Muscle of back (tissue), 11 donors: ENCODE results near the gene CPT1A. TPM values are rescaled to one million over a fixed set of nuclear protein-coding genes. Genes with fewer than 3 reads are reported as not detected.

ENCODE experiments used
- DNase-seq, 3 donors: peaks; one replicate each; pipeline versions ENCODE4 v3.0.0 to v3.0.0-alpha.2; 2013
- polyA plus RNA-seq, 10 donors: library from polyadenylated mRNA; unstranded; fragments of 120-200 nt; gene quantifications; one replicate each; pipeline ENCODE4 v1.2.1, GENCODE V29; 2013; ENCODE audit not compliant: insufficient read length in 10 of 10

CPT1A gene
- polyA plus RNA-seq, 10 donors: 10.1 to 13.7 (median 11.8) TPM

DNA sequence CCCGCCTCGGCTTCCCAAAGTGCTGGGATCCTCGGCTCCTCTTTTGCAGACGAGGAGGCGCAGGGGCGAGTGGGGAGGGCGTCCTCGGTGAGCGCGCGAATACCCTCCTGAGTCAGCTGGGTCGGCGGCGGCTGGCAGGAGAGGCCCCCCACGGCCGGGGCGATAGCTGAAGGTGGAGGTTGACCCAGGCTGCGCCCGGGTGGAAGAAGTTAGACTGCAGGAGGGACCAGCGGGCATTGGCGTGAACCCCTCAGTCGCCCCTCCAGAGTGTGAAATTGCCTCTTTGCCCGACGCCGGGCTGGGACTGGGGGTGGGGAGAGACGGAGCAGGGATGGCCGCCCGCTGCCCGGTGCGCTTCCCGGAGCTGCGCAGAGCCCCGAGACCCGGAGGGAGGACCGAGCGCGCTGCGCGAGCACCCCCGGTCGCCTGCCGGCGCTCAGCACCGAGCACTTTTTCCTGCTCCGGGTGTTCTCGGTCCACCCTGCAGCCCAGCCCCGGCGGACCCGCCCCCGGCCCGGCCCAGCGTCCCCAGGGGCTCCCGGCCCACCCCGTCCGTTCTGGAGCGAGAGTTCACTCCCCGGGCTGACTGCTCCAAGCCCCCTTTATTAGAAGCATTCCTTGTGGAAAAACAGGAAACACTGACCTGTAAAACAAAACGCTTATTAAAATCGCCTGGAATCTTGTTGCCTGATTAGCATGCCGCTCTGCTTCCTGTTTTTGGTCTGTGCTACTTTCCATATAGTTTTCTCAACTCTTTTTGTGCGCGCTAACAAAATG, 13.7 kb upstream of the CPT1A start:
- peak in 1 of 3 donors; percentile 75 for DNase-seq

DNA sequence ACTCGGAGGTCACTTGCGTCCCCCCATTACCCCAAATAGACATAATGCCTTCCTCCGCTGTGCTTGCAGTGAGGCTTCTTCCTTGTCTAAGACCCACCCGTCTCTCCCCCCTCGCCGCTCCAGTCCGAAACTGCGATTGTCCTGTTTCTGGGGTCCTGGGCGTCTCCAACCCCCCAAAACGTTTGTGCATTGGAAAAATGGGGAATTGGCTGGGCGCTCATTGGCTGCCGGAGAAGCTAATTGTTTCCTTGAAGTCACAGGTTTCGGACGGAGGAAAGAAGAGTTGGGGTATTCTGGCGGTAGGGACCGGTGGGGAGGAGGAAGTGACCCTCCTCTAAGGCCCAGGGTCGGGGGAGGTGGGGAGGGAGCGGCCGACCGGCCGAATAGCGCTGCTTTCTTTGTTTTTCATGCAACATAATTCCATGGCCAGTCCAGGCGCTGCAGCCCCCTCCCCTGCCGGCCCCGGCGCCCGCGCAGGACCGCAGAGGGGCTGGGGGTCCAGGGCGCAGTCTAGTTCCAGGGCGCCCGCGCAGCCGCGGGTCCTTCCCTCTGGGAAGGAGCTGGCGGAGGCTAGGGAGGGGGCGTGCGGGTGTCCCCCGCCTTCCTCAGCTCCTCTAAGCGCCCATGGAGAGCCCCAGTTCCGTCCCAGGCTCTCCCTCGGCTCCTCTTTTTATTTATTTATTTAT, 12.7 kb upstream of the CPT1A start:
- DNase-seq: no peak

DNA sequence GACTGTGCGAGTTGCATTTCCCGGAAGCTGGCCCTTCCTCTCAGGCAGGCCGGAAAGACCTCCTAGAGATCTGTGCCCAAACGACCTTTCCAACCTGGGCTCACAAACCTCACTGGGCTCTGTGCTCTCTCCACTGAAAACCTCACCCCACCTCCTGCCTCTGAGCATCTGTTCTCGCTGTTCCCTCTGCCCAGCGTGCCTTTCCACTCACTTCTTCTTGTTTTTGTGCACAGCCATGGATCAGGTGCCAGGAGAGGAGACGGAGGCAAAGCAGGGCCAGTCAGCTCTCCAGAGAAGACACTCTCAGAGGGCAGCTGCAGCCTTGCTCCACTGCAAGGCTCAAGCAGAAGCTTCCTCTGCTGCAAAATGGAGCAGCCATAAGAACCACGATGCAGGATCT, 10.9 kb upstream of the CPT1A start:
- no peak for DNase-seq

DNA sequence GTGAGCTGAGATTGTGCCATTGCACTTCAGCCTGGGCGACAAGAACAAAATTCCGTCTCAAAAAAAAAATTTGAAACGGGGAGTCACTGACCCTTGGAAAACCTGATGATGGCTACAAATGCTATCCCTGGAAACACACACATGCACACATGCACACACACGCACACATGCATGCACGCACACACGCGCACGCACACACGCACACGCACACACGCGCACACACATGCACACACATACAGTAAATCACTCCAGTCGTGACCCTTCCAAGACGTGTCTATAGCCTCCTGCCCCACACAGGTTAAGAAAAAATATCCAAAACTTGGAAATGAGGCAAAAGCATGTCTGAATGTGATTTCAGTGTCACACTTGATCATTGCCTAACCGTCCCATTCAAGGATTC, 6.7 kb upstream of the CPT1A start:
- DNase-seq: no peak

DNA sequence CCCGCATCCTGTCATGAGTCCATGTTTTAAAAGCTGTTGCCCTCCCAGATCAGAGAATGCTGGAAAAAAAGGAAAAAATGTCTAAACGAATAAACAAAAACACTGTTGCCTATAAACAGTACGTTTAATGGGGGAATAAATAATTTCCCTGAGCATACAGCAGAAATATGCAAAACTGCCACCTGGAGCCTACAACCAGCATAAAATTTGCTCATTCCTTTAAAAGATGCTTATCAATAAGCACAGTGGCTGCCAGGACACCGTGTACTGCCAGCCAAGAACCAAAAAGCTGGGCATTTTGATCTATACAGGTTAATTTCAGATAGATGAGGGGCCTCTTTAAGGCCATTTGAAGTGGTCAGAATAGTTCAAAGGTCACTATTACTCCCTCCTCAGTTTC, 5.7 kb upstream of the CPT1A start:
- DNase-seq: no peak

DNA sequence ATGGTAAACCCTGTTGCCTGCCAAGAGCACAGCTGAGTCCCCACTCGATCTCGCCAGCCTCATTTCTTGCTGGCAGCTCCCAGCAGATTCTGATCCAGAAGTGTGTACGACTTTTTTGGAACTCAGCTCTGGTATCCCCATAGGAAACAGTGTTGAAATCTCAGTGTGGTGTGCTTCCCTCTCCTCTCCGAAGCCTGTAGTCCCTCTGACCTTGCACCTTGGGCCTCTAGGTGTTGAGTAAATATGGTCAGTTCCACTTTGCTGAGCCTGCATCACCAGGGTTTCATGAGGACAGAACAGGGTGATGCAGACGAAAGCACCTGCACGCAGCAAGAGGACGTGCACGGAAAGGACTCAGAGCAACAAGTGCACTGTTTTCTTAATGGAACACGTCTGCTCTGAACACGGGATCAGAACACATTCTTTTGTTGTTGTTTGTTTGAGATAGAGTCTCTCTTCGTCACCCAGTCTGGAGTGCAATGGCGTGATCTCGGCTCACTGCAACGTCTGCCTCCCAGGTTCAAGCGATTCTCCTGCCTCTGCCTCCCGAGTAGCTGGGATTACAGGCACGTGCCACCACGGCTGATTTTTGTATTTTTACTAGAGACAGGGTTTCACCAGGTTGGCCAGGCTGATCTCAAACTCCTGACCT, 3.8 kb upstream of the CPT1A start:
- no peak for DNase-seq

DNA sequence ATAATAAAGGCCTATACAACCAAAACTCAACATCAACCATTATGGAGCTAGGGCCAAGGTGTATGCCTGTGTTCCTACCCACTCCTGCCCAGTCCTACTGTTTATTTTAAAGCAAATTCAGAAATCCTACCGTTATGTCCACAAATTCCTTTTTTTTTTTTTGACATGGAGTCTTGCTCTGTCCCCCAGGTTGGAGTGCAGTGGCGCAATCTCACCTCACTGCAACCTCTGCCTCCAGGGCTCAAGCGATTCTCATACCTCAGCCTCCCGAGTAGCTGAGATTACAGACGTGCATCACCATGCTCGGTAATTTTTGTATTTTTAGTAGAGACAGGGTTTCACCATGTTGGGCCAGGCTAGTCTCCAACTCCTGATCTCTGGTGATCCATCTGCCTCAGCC, 3.1 kb upstream of the CPT1A start:
- no peak for DNase-seq

DNA sequence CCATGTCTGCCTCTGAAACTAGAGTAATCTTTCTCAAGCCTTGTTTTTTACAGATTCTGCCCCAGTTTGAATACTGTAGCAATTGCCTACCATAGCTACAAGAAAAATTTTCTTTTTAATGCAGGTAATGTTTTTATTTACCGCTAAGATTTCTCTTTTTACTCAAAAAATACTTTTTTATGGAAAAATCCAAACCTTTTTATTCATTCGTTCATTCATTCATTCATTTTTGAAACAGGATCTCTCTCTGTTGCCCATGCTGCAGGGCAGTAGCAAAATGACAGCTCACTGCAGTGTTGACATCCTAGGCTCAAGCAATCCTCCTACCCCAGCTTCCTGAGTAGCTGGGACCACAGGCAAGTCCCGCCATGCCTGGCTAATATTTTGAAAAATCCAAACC, 2.7 kb upstream of the CPT1A start:
- no peak for DNase-seq

DNA sequence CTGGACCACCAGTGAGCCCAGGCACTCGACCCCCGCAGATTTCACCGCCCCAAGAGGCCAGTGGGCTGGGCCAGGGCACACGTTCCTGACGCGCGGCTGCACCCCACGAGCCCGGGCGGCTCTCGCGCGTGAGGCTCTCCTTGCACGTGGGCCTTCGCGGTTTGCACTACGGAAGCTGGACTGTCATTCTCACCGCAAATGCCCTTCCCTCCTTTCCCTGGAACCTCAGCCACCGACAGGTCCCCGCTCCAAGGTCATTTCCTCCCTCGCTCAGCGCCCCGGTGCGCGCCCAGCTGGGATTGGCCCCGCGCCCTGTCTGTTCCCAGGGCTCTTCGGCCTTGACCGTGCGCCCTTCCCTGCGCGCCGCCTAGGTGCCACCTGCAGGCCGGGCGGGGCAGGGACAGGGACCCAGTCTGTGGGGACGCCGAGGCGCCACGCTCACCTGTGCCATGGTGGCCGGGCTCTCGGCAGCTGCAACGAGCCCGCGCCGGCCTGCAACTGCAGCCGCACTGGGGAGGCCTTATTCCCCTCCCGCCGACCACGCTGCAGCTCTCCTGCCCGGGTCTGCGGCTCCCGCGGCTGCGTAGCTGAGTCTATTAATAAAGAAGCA, 2.1 kb upstream of the CPT1A start:
- peak in 1 of 3 donors; percentile 68 for DNase-seq

DNA sequence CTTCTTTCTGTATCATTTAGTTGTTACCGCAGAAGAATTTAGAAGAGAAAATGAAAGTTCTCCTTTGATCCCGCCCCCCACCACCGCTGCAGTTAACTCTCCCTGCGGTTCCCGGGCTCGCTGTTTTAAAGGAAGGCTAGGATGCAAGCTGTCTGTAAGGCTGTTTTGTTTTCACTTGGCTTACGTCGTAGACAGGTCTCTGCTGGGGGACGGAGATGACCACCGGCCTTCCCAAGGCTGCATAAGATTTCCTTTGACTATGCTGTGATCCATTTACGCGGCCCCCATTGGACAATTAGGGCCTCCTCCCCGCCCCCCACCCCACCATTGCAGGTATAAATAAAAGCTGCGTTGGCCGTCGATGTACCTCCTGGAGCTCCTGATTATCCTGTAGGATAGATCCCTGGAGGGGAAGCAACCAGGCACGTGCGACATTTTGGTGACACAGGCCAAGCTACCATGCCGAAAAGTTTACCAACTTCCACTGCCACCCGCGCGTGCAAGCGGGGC, 1.4 kb upstream of the CPT1A start:
- DNase-seq: peak in 1 of 3 donors; percentile 67

DNA sequence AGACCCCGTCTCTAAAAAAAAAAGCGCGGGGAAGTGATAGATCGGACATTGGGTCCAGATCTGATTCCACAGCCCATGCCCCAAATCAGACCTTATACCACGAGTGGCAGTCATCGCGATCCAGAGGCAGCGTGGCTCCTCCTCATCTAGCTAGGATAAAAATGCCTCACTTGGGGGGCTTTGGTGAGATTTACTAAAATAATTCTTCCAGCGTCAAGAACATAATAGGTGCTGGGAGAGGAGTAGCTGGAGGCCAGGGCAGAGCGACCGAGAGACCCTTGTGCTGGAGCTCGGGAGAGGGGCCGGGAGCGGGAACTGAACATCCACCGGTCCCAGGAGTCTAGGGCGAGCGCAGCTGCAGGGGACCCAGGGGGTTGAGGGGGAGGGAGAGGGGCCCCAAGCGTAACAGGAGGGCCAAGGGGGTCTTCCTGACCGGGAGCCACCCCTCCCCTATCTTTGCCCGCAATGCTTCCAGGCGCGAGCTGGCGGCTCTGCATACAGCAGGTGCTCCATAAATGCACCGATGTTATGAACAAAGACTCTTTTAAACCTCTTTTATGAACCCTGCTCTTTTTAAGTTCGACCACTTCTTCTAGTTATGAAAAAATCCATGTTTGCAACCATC, 823 bp upstream of the CPT1A start:
- DNase-seq: no peak

DNA sequence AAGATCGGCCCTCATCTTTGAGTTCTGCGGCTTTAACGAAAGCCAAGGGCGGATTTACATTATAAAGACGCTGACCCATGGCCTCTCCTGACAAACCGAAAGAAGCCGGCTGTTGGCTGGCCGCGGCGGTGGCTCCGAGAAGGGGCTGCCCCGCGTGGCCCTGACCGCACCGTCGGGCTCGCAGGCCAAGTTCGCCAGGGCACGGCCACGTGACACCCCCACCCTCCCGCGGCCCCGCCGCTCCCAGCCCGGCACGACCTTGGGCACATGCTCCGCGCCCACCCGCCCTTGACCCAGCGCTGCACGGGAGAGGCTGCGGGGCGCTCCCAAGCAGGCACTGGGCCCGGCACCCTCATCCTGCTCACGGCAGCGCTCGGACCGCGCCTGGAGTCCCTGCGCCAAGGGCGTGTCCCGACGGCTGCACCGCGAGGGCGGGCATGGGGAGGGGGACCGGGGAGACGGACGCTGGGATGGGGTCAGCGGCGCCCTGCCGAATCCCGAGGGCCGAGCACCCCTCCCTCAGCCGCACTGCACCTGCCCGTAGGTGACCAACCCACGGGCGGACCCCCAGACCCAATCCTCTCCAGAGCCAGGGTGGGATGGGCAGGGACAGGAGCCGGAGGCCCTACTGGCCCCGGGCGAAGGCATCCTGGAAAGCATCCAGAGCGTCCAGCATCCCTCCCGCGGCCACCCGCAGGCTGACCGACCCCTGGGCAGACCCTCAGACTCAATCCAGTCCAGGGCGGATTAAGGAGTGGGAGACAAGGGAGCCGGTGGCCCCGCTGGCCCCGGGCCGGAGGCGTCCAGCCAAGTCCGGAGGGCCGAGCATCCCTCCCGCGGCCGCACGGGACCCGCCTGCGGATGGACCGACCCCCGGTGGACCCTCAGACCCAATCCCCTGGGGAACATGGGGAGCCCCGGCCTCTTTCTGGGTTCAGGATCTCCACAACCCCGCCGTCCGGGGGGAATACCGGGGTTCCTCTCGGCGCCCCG, 759 bp downstream of the CPT1A start:
- peak in 2 of 3 donors; percentile 40 to 77 for DNase-seq

DNA sequence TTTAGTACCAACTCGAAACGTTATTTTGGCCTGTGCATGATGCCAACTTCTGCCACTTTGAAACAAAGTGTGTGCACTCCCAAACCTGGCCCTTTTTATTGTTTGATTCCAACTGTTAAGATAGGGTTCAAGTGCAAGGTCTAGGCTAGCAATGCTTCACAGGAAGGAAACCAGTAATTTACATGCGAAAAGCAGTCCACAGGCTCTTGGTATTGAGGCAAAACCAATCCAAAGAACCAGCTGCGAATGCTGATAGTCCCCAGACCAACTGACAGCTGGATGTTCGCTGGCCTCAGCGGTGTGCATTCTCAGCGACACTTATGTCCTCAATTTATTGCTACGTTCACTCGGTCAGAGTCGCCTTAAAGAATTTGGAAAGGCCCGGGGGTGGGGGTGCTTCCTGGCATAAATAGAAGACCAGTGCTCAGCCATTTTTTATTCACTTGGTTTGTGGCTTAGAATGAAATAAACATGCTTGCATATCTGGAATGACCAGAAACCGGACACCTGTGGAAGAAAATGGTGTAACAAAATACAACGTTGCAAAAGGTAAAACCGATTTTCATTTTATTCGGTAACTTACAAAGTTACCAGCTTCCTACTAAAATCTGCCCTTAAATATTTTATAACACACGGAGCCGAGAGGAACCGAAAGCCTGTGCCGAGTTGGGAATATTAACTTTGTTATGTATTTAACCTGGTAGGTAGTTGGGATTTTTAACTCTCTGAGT, 1.6 kb downstream of the CPT1A start:
- DNase-seq: peak in 2 of 3 donors; percentile 44 to 76

DNA sequence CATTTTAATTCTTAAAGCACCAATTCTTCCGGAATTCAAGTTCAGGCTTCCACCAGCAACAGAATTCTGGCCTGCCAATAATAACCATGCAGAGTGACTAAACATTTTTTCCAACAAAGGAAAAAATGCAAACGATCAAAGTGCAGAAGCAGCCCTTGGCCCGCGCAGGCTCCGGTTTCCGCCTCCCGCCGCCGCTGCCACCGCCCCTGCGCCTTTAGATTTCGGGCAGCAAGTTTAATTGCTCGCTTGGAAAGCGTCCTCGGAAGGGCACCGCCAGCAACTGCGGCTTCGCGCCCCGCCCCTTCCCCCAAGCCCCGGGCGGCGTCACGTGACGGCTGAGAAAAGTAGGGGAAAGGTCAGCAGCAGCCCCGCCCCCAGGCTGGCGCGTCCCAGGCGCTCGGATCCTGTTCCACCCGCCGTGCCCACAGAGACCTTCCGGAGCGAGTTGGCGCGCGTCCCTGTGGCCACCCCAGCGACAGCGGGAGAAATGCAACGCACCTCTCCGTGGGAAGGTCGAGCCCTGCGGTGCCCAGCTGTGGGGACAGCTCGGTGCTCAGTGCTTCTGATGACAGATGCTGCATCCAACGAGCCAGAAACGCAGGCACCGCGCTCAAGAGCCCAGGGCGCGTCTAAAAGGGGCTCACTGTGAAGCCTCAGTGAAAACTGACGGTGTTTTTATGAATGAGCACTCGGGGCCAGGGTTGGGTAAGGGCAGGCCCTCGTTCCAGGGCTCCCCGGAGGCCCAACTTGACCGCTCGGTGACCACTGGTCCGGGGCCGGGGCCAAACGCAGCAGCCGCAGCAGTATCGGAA, 2.5 kb downstream of the CPT1A start:
- DNase-seq: peak; percentile 89 to 96 (median 92)

DNA sequence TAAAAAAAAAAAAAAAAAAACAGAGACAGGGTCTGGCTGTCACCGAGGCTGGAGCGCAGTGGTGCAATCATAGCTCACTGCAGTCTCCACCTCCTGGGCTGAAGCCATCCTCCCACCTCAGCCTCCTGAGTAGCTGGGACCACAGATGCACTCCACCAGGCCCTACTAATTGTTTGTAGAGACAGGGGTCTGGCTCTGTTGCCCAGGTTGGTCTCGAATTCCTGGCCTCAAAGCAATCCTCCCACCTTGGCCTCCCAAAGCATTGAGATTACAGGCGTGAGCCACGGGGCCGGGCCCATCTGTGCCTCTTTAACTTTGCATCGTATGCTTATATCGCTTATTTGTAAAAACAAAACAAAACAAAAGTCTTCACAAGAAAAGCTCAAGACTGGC, 3.1 kb downstream of the CPT1A start:
- no peak for DNase-seq

DNA sequence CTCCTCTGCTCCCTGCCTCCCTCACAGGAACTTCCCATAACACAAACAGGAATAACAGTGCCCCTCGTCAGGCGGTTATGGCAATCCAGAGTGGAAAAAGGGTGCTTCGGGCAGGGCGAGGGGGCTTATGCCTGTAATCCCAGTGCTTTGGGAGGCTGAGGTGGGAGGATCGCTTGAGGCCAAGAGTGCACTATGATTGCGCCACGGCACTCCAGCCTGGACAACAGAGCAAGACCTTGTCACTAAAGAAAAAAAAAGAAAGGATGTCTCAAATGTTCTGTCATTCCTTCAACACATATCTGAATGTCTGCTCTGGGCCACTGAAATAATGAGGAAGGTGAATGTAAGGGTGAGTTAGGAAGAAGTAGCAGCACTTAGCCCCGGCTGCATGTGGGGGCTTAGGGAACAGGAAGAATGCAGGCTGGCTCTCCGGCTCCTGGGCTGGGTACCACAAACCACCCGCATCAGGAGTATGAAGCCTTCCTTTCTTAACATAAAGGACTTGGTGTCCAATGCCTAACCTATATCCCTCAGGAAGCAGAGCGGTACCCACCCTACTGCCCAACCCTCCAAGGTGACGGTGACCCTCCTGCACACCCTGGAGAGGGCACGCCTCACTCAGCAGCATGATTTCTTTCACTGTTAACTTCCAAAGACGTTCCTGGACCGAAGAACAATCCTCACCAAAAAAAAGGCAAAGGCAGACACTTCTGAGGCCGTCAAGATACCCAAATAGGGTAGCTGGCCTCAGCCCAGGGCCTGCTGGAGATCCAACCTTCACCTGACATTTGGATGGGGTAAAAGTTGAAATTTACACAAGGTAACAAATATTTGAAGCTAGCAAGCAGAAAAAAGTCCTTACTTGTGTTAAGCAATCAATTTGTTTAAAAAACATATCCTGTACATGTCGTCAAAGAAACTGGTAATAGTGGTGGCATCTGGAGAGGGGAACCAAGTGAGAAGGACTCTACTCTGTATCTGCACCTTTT, 3.8 kb downstream of the CPT1A start:
- DNase-seq: no peak

DNA sequence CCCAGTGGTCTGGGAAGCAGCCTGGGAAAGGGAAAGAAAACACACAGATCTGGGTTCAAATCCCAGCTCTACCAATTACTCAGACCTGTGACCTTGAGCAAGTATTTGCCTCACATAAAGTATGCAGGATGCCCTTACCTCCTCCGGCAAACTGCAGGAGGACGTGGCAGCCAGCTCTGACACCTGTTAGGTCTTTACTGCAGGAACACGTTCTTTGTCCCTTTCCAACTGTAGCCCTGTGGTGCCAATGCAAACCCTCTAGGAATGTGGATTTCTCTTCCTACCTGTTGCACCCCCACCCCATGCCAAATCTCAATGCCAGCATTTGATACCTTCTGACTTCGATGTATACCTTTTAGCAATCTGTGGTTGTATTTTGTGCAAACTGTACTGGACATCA, 6.0 kb downstream of the CPT1A start:
- DNase-seq: no peak

DNA sequence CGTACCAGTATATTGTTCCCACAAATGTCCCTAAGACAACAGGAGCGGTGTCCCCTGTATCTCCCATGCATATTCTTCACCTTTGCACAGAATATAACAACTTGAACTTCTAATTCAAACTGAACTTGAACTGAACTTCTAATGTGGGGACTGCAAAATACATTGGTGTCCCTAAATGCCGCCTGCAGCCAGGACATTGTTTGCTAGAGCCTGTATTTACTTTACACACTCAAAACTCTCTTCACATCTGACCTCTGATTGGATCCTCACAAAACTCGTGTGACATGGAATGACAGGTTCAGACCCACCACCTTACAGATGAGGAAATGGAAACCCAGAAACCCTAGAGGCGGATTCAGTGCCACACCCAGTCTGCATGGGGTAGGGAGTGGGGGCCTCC, 6.4 kb downstream of the CPT1A start:
- DNase-seq: no peak
